DMS153 (cell line): Measurements from ENCODE around the gene RASGEF1B.

ENCODE experiments used
- DNase-seq: peaks from one replicate; lab custom pipeline; 2025; lab: John Stamatoyannopoulos, UW

RASGEF1B gene

GRCh38 chr4:81471588-81472280 is at the start of gene RASGEF1B:
Gene RASGEF1B (minus strand): TSS chr4:81471907. CDS start chr4:81459508, 12,399 bp downstream.
- peak; percentile 96 for DNase-seq

DNA sequence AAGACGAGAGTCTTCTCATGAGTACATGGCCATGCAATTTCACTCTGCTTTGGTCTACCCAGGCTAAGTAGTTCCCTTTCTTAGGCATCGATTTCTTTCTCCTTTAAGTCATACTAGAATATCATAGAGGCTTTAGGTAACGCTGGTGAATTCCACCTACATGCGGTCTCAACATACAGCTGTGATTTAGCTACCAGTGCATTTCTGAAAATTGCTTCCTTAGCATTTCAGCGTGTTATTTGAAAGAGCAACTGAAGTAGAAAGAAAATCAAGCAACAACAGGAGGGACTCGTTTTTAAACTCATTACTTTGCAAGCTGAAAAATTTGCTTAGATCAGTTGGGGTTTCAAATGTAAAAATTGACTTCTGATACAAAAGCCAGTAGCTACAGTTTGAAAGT is 48.1 kb upstream of the RASGEF1B start:
- DNase-seq = no peak

GRCh38 chr4:81519427-81519773 is 47.7 kb upstream of the RASGEF1B start:
- DNase-seq = no peak

- DNase-seq = no peak
Observed at GRCh38 chr4:81518762-81519426, 47.2 kb upstream of the RASGEF1B start.

GRCh38 chr4:81516241-81516640 is 44.5 kb upstream of the RASGEF1B start:
- DNase-seq = no peak

DNA sequence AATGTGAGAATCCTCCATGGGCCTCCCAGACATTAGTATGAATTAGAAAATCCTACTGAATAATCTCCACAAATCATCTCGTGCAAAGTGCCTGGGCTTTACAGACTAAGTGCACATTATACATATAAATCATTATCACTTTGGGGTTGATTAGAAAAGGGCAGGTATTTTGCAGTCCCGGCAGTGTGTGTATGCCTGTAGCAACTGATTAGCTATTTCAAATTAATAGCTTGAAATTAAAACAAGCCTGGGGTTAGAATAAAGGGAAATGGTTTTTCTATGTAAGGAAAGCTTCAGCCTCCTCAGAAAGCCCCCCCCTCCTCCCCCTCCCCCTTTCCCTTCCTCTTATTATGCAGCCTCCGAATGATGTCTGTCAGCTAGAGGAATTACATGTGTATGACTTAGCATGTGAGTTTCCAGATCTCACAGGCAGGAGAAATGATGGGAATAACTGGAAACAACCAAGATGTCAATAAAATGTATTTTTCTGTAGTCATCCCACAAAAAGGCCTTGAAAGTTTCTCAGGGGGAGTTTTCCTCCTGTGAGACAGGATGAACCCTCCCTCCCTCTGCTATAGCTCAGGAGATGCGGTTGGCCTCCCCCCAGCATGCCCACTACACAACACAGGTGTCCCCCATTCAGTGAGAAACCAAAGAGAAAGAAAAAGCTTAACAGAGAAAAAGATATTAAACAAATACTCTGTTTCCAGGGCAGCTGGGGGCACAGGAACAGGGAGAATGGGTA is 41.2 kb upstream of the RASGEF1B start:
- no peak for DNase-seq

DNA sequence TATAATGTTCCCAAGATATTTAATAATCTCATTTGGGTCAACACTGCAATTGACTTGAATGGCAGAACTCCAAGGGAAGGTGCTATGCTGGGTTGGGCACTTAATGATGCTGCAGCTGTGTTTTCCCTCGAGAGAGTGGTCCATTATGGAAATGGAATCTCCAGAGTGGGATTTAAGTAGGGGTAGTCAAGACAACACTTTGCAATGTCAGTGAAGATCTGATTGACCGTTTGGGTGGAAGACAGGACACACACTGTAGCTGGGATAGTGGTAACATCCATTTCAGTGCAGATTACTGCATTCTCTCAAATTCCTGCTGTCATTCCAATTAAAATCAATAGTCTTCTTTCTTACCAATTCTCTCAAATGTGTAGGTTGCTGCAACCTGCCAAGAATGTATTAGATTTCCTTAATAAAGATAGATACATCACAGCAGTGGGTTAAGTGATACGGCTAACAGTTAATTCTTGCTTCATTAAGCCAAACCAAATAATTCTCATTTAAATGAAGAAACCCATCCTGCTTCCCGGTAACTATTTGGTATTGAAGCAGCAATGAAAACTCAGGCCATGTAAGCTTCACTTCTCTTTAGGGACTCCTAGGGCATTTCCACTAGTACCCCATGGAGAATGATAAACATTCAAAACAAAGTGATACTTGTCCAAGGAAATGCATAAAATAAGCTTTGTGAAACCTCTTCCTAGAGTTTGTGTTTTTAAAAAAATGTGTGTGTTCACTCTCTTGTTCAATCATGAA is 40.5 kb upstream of the RASGEF1B start:
- no peak for DNase-seq

- no peak for DNase-seq
Observed at GRCh38 chr4:81510643-81511178, 39.0 kb upstream of the RASGEF1B start.

DNA sequence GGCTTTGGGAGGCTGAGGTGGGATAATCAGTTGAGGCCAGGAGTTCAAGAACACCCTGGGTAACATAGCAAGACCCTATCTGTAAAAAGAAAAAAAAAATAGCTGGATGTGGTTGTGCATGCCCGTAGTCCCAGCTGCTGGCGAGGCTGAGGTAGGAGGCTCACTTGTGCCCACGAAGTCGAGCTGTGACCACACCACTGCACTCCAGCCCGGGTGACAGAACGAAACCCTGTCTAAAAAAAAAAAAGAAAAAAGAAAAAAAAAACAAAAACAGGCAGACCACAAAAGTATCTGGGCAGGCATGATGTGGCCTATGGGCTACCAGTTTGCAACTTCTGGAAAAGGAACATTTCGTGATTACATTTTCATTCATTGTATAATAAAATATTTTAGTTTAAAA is 38.1 kb upstream of the RASGEF1B start:
- no peak for DNase-seq

DNA sequence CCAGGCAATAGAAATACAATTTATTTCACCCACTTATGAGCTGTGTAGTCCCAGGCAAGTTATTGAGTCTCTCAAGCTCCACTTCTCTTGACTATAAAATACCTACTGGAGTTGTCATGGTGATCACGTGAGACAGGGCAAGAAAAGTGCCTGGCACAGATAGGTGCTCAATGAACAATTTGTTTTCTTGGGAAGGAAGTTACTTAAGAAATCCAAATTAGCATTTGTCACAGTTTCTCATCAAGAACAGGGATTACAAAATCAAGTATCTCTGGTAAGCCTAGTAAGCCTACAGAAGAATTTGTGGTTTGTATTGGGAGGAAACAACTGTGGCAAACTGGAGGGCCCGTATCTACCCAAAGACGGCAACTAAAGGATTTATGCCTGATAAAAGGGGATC is 37.5 kb upstream of the RASGEF1B start:
- DNase-seq = no peak

GRCh38 chr4:81508411-81509185 is 36.9 kb upstream of the RASGEF1B start:
- no peak for DNase-seq

- no peak for DNase-seq
Observed at GRCh38 chr4:81507530-81507929, 35.8 kb upstream of the RASGEF1B start.

DNA sequence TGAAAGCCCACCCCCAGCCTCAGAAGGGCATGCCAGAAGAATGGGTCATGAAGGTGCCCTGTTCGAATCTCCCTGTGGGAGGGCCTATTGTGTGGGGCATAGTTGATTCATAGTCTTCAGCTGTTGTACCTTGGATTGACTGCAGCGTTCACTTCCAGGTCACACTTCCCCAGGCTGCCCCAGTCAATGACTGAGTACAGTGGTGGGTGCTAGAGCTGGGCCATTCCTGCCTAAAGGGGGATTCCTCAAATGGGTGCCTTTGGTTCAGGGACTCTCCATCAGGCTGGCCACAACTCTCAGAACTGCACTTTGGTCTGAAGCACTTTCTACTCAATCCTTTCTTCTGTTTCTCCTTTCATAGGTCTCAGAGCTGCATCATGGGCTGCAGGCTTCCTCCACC is 35.0 kb upstream of the RASGEF1B start:
- no peak for DNase-seq

GRCh38 chr4:81505726-81506125 is 34.0 kb upstream of the RASGEF1B start:
- no peak for DNase-seq

GRCh38 chr4:81505004-81505598 is 33.4 kb upstream of the RASGEF1B start:
- DNase-seq = no peak

DNA sequence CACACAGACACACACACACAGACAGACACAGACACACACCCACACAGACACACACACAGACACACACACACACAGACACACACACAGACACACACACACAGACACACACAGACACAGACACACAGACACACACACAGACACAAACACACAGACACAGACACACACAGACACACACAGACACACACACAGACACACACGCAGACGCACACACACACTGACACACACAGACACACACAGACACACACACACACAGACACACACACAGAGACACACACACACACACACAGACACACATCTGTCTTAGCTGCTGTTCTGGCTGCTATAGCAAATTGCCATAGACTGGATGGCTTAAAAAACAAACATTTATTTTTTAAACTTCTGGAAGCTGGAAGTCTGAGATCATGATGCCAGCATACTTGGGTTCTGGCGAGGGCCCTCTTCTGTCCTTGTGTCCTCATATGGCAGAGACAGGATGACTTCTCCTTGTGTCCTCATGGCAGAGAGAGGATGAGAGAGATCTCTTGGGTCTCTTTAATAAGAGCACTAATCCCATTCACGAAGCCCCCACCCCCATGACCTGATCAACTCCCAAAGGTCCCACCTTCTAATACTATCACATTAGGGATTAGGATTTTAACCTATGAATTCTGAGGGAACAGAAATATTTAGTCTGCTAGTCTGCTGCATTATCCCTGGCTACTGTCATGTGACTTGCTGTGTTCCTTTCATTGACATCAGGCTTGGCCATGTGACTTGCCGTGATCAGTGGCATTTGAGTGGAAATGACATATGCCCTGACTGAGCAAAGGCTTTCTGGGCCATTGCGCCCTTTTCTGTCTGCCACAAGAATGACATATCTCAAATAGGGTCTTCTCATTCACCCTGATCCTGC is 32.7 kb upstream of the RASGEF1B start:
- no peak for DNase-seq

DNA sequence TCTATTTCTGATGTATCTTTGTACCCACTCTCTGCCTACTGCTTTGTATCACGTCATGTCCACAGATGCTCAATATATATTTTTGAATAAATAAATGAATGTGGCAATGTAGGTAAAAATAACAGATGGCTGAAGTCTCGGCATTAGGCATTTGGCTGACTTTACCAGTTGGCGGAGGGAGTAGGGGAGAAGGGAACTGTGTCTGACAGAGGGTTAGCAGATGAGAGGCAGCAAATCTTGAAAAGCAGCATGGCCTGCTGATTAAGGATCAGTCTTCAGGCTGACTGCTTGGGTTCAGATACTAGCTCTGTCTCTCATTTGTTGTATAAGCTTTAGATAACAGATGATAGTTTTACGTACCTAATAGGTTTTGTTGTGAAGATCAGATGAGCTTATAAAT is 31.9 kb upstream of the RASGEF1B start:
- DNase-seq = no peak

GRCh38 chr4:81502564-81502963 is 30.9 kb upstream of the RASGEF1B start:
- DNase-seq = no peak

DNA sequence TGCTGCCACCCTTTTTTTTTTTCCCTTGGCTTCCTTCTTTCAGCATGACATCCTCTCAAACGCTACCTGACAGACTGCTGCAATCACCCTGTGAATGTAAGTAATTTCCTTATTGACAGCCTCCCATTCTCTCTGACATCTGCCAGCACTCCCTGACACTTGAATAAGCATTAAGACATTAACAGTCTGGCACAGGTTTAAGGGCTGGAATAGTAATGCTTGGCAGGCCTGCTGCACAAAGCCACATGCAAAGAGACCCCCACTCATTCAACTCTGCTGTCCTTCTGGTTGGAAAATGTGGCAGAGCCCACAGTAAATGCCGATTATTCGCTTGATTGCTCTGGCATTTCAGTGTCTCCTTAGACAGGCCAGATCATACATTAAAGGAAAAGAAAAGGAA is 28.1 kb upstream of the RASGEF1B start:
- peak; percentile 61 for DNase-seq

DNA sequence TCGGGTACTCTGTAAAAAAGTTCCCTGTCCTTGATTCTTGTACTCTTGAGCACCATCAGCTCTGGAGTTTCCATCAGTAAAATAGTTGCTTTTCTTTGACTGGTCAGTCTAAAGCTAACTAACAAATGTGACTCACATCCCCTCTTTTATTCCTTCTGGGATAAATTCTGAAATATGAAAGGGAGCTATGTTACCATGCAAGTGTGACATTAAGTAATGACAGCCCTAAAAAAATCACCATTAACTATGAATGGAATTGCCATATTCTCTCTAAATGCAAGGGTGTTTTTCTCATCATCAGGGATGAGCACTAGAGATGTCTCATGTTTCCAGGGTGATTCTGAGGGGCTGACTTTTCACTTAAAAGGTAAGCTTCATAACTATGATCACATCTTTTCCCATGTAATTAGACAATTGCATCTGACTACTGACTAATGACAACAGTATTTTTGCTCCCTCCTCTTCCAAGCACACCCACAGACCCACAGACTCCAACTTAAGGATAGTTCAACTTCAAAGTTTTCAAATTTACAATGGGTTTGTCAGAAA is 26.9 kb upstream of the RASGEF1B start:
- DNase-seq = no peak
